A549 (cell line): ENCODE results near the gene RAD51B.

ENCODE experiments used
- CTCF ChIP-seq: fragments of >200 bp; sonication (Bioruptor Twin); formaldehyde crosslinking; IDR thresholded peaks from 3 replicates; pipeline ENCODE4 v1.5.1; 2016
- HMGXB4 ChIP-seq: fragments of 250-450 bp; sonication (Bioruptor Pico); IDR thresholded peaks from 2 replicates; pipeline ENCODE4 v1.5.0; 2021; ENCODE audit warnings: mild to moderate bottlenecking, moderate library complexity, borderline replicate concordance
- KDM1A ChIP-seq: fragments of 200-600 bp; sonication (generic); IDR thresholded peaks from 2 replicates; pipeline ENCODE4 v1.6.1; 2016; ENCODE audit warnings: low read depth, mild to moderate bottlenecking
- PHF8 ChIP-seq: fragments of 200-600 bp; sonication (generic); IDR thresholded peaks from 2 replicates; pipeline ENCODE4 v1.6.1; 2016; ENCODE audit warnings: low read depth, mild to moderate bottlenecking, antibody characterized with exemption, moderate library complexity, borderline replicate concordance

- TF ChIP-seq PHF8 (no peak), CTCF (no peak), KDM1A (no peak), HMGXB4 (no peak)
These were observed 885.4 kb downstream of the RAD51B start for GRCh38 chr14:68704736-68705720.
